Activated B cell treated with CpG ODN at 0.5 μM for 24 hours (primary cell): ENCODE measurements around the gene PREX1. TPM values are rescaled to one million over a fixed set of nuclear protein-coding genes. Genes with fewer than 3 reads are reported as not detected.

Experiments used
- ATAC-seq: fragments of 200-7000 bp; cut with Tn5 transposase; one replicate; pipeline ENCODE4 v1.10.0; 2021; ENCODE audit warnings: low read depth, mild to moderate bottlenecking, moderate library complexity
- CTCF ChIA-PET: fragments of 350-600 bp; sonication (Branson Sonifier 250); formaldehyde crosslinking; loops from one replicate; lab custom pipeline; 2021; ENCODE audit warnings: antibody characterized with exemption; lab: Charles Lee
- POLR2A ChIA-PET: fragments of 350-600 bp; sonication (Branson Sonifier 250); formaldehyde crosslinking; loops from one replicate; lab custom pipeline; 2021; ENCODE audit warnings: antibody characterized with exemption; lab: Charles Lee
- DNase-seq: peaks from one replicate; pipeline ENCODE4 v3.0.0; 2022
- H3K27ac Mint-ChIP-seq: one replicate; pipeline ENCODE4 v1.8.0; 2020; ENCODE audit warnings: mixed read lengths
- H3K27me3 Mint-ChIP-seq: one replicate; pipeline ENCODE4 v1.8.0; 2021; ENCODE audit warnings: mixed read lengths
- H3K36me3 Mint-ChIP-seq: one replicate; pipeline ENCODE4 v1.8.0; 2021; ENCODE audit warnings: low read depth, mixed read lengths
- H3K4me1 Mint-ChIP-seq: one replicate; pipeline ENCODE4 v1.8.0; 2021; ENCODE audit warnings: mixed read lengths
- H3K4me3 Mint-ChIP-seq: one replicate; pipeline ENCODE4 v1.8.0; 2020; ENCODE audit warnings: mild to moderate bottlenecking, mixed read lengths
- H3K9me3 Mint-ChIP-seq: one replicate; pipeline ENCODE4 v1.8.0; 2020; ENCODE audit warnings: mixed read lengths
- CTCF ChIP-seq: fragments of 200-600 bp; IDR thresholded peaks from one replicate; pipeline ENCODE4 v1.8.0; 2022; ENCODE audit warnings: antibody characterized with exemption, mild to moderate bottlenecking
- intact Hi-C: fragments of 100-400 bp; cut with micrococcal nuclease; formaldehyde crosslinking; loops from one replicate; pipeline ENCODE4 v1.15.1; 2024
- total RNA-seq: library from RNA; stranded (reverse); gene quantifications from 2 replicates; pipeline ENCODE4 v1.2.3, GENCODE V29; 2022

PREX1 gene
- total RNA-seq, 1 donor from 2014 or later, result 71.4 TPM

GRCh38 chr20:48772183-48772976 lies 55.4 kb downstream of the PREX1 start:
- no peak for DNase-seq
- POLR2A ChIA-PET, result interaction anchor here (0.7 to 1.3 kb wide), 5 partner anchors 9 to 54 kb away, joined by 3 to 20 read pairs (median 4); no protein-coding TSS in a partner anchor
- H3K27ac Mint-ChIP-seq, result peak overlapping the region; percentile 79
- intact Hi-C loops, result no loop called here
- peak; percentile 26 for ATAC-seq
- CTCF ChIA-PET, result interaction anchor here (1.3 kb wide), 1 partner anchor 115 kb away, joined by 4 read pairs; no protein-coding TSS in a partner anchor
- no peaks in the 10 kb centered on the region for H3K27me3 Mint-ChIP-seq
- H3K4me1 Mint-ChIP-seq, result peaks cover 81% of the 10 kb centered on the region
- TF ChIP-seq CTCF, result no peak
- no peaks in the 10 kb centered on the region for H3K9me3 Mint-ChIP-seq
- H3K36me3 Mint-ChIP-seq, result peaks cover 17% of the 10 kb centered on the region
- H3K4me3 Mint-ChIP-seq, result peak overlapping the region; percentile 28

GRCh38 chr20:48771542-48771941 lies 56.3 kb downstream of the PREX1 start:
- Mint-ChIP-seq H3K4me3 (no peak overlapping the region), H3K9me3 (no peaks in the 10 kb centered on the region), H3K4me1 (peaks cover 90% of the 10 kb centered on the region), H3K27ac (no peak overlapping the region), H3K27me3 (no peaks in the 10 kb centered on the region), H3K36me3 (peaks cover 15% of the 10 kb centered on the region)
- DNase-seq (no peak), ATAC-seq (no peak)
- TF ChIP-seq CTCF, result no peak
- intact Hi-C loops, result no loop called here
- CTCF ChIA-PET, result interaction anchor here (1.3 kb wide), 1 partner anchor 114 kb away, joined by 4 read pairs; no protein-coding TSS in a partner anchor
- POLR2A ChIA-PET, result interaction anchor here (0.9 to 1.0 kb wide), 2 partner anchors 10 to 17 kb away, joined by 3 to 4 read pairs; no protein-coding TSS in a partner anchor

- H3K9me3 Mint-ChIP-seq, result no peaks in the 10 kb centered on the region
- peaks cover 18% of the 10 kb centered on the region for H3K36me3 Mint-ChIP-seq
- H3K4me1 Mint-ChIP-seq, result peaks cover 96% of the 10 kb centered on the region
- no peak for TF ChIP-seq CTCF
- no peak for DNase-seq
- no peaks in the 10 kb centered on the region for H3K27me3 Mint-ChIP-seq
- POLR2A ChIA-PET, result interaction anchor here (0.9 kb wide), 1 partner anchor 11 kb away, joined by 3 read pairs; no protein-coding TSS in a partner anchor
- H3K4me3 Mint-ChIP-seq, result no peak overlapping the region
- no peak for ATAC-seq
- CTCF ChIA-PET, result interaction anchor here (1.3 kb wide), 1 partner anchor 113 kb away, joined by 4 read pairs; no protein-coding TSS in a partner anchor
- peak overlapping the region; percentile 41 for H3K27ac Mint-ChIP-seq
- intact Hi-C loops, result no loop called here
These were observed 56.9 kb downstream of the PREX1 start for GRCh38 chr20:48770700-48771442.

DNA sequence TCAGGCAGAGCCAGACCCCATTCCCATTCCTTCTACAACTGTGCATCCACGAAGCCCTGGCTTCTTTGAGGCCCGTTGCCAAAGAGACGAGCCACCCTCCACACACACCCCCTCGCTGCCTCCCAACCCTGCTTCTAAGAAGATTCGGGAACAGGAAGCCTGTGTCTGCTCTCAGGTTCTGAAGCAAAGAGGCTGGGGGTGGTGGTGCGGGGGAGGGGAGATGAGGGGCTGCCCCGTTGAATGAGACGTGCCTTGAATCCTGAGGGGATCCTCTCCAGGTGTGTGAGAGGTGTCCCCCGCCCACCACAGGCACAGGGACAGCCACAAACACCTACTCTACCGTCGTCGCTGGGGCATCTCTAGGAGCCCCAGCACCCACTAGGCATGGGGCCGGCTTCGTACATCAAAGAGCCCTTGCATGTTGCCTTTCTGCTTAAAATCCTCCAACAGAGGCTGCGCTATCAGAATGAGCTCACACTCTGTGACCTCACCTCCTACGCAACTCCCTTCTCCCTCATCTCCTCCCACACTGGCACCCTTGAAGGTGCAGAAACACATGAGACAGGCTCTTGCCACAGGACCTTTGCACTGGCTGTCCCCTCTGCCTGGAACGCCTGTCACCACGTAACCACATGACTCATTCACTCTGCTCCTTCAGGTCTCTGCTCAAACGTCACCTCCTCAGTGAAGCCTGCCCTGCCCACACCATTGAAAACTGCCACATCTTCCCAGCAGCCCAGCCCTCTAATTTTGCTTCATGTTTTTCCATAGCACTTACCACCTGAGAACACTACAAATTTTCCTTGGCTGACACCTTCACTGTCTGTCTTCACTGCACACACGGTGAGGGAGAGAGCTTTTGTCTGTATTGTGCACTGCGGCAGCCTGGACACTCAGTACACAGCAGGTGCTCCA lies 58.5 kb downstream of the PREX1 start:
- H3K4me1 Mint-ChIP-seq, result peaks cover 91% of the 10 kb centered on the region
- CTCF ChIA-PET, result interaction anchor here (0.6 to 0.9 kb wide), 2 partner anchors 29 to 112 kb away, joined by 3 read pairs; no protein-coding TSS in a partner anchor
- peaks cover 2% of the 10 kb centered on the region for H3K9me3 Mint-ChIP-seq
- TF ChIP-seq CTCF, result no peak
- POLR2A ChIA-PET, result interaction anchor here (1.4 kb wide), 1 partner anchor 9 kb away, joined by 3 read pairs; no protein-coding TSS in a partner anchor
- peak overlapping the region; percentile 53 for H3K4me3 Mint-ChIP-seq
- DNase-seq (no peak), ATAC-seq (peak; percentile 51)
- H3K27me3 Mint-ChIP-seq, result no peaks in the 10 kb centered on the region
- intact Hi-C loops, result loop anchor here (1.0 kb wide), 1 partner anchor 8 kb away; no protein-coding TSS in a partner anchor
- H3K36me3 Mint-ChIP-seq, result peaks cover 25% of the 10 kb centered on the region
- peak overlapping the region; percentile 82 for H3K27ac Mint-ChIP-seq
